Left lobe of liver (tissue), 2 donors: ENCODE results near the gene CADPS2. TPM values are rescaled to one million over a fixed set of nuclear protein-coding genes. Genes with fewer than 3 reads are reported as not detected.
A peak's percentile ranks its signal among the peaks of the same experiment; 100 is the strongest.

Experiments used
- ATAC-seq: fragments of 200-7000 bp; cut with Tn5 transposase; one replicate; pipeline ENCODE4 v1.9.1; 2020; ENCODE audit warnings: mild to moderate bottlenecking, moderate library complexity
- DNase-seq: peaks from one replicate; pipeline ENCODE4 v3.0.0-alpha.2; 2020; ENCODE audit warnings: low spot score
- total RNA-seq: library from RNA; stranded (reverse); gene quantifications from one replicate; pipeline ENCODE4 v1.2.1, GENCODE V29; 2021
- donor health status: DM: no; HTN: no; CAD: no; lungs with moderate emphysema.
- donor health status: DM: no; HTN: yes; CAD: no.

The CADPS2 gene
- 13.2 TPM for total RNA-seq

GRCh38 chr7:122886357-122887081, at the start of gene CADPS2:
Gene CADPS2, minus strand, starts transcription at chr7:122886460. Its CDS starts 123 bp downstream, at chr7:122886337.
- ATAC-seq = peak; percentile 88
- peak; percentile 92 for DNase-seq

GRCh38 chr7:122935620-122936019, 49.4 kb upstream of the CADPS2 start:
- no peak for ATAC-seq
- DNase-seq = no peak

GRCh38 chr7:122919643-122920181, 33.5 kb upstream of the CADPS2 start:
- DNase-seq (no peak), ATAC-seq (no peak)

- ATAC-seq (no peak), DNase-seq (no peak)
Observed at GRCh38 chr7:122914812-122915211, 28.6 kb upstream of the CADPS2 start.

GRCh38 chr7:122913608-122914007, 27.3 kb upstream of the CADPS2 start:
- ATAC-seq (no peak), DNase-seq (no peak)

- ATAC-seq = no peak
- no peak for DNase-seq
Observed at GRCh38 chr7:122902751-122903495, 16.7 kb upstream of the CADPS2 start.

- DNase-seq (no peak), ATAC-seq (no peak)
Observed at GRCh38 chr7:122901250-122901649, 15.0 kb upstream of the CADPS2 start.

GRCh38 chr7:122896509-122896908, 10.2 kb upstream of the CADPS2 start:
- DNase-seq (no peak), ATAC-seq (no peak)

GRCh38 chr7:122893486-122893885, 7.2 kb upstream of the CADPS2 start:
- no peak for ATAC-seq

GRCh38 chr7:122889116-122889515, 2.9 kb upstream of the CADPS2 start:
- no peak for ATAC-seq
- DNase-seq = no peak

More at GRCh38 chr7:122893486-122893885, 7.2 kb upstream of the CADPS2 start:
- no peak for DNase-seq

GRCh38 chr7:122887848-122888247, 1.6 kb upstream of the CADPS2 start:
- DNase-seq = no peak
- ATAC-seq = no peak

- peak; percentile 64 for ATAC-seq
Observed at GRCh38 chr7:122887198-122887597, 938 bp upstream of the CADPS2 start.

GRCh38 chr7:122885583-122886356, 490 bp downstream of the CADPS2 start:
- ATAC-seq (peak; percentile 54), DNase-seq (peak; percentile 64)

More at GRCh38 chr7:122887198-122887597, 938 bp upstream of the CADPS2 start:
- DNase-seq = peak; percentile 75

- DNase-seq = no peak
- ATAC-seq = no peak
Observed at GRCh38 chr7:122884186-122884585, 2.1 kb downstream of the CADPS2 start.

- no peak for DNase-seq
Observed at GRCh38 chr7:122883049-122883680, 3.1 kb downstream of the CADPS2 start.

GRCh38 chr7:122881324-122881723, 4.9 kb downstream of the CADPS2 start:
- DNase-seq = no peak
- ATAC-seq = no peak

More at GRCh38 chr7:122883049-122883680, 3.1 kb downstream of the CADPS2 start:
- no peak for ATAC-seq

- ATAC-seq = no peak
Observed at GRCh38 chr7:122869260-122869659, 17.0 kb downstream of the CADPS2 start.

GRCh38 chr7:122867471-122867980, 18.7 kb downstream of the CADPS2 start:
- DNase-seq (no peak), ATAC-seq (no peak)

More at GRCh38 chr7:122869260-122869659, 17.0 kb downstream of the CADPS2 start:
- no peak for DNase-seq

- ATAC-seq = no peak
- no peak for DNase-seq
Observed at GRCh38 chr7:122864838-122865237, 21.4 kb downstream of the CADPS2 start.

- ATAC-seq (no peak), DNase-seq (no peak)
Observed at GRCh38 chr7:122864016-122864415, 22.2 kb downstream of the CADPS2 start.
